Fibroblast of pulmonary artery (primary cell): ENCODE results near the gene ARHGAP15.

ENCODE experiments used
- DNase-seq: peaks from one replicate; pipeline ENCODE4 v3.0.0-alpha.2; 2010; ENCODE audit warnings: low read depth
- H3K4me3 ChIP-seq: replicated peaks from 2 replicates; pipeline ENCODE4 v1.5.1; 2011; ENCODE audit warnings: low read depth, mild to moderate bottlenecking, control low read depth, low read length, moderate library complexity
- TF ChIP-seq, protein P1 (sequence below): IDR thresholded peaks from 2 replicates; pipeline ENCODE4 v1.5.1; 2011; ENCODE audit warnings: mild to moderate bottlenecking, control low read depth, low read length, inconsistent platforms; ENCODE audit errors: missing control alignments

ARHGAP15 gene

DNA sequence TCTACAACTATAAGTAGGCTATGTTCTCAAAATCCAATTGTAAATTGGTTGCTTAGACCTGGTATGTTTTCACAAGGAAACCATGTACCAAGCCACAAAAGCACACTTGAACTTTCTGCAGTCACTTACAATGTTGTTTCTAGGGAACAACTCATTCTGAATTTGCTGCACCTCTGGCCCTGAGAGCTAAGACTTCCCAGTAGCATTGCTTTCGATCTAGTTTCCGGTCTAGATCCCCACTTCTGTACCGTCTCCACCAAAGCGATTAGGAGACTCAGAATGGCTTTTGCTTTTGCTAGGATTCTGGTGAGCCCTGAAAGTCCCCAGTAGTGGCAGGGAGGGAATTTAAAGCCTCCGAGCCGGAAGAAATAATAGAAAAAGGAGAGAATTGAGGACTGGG lies 313.0 kb downstream of the ARHGAP15 start:
- DNase-seq = no peak
- no peak overlapping the region for H3K4me3 ChIP-seq
- TF ChIP-seq, protein P1, sequence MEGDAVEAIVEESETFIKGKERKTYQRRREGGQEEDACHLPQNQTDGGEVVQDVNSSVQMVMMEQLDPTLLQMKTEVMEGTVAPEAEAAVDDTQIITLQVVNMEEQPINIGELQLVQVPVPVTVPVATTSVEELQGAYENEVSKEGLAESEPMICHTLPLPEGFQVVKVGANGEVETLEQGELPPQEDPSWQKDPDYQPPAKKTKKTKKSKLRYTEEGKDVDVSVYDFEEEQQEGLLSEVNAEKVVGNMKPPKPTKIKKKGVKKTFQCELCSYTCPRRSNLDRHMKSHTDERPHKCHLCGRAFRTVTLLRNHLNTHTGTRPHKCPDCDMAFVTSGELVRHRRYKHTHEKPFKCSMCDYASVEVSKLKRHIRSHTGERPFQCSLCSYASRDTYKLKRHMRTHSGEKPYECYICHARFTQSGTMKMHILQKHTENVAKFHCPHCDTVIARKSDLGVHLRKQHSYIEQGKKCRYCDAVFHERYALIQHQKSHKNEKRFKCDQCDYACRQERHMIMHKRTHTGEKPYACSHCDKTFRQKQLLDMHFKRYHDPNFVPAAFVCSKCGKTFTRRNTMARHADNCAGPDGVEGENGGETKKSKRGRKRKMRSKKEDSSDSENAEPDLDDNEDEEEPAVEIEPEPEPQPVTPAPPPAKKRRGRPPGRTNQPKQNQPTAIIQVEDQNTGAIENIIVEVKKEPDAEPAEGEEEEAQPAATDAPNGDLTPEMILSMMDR = no peak

DNA sequence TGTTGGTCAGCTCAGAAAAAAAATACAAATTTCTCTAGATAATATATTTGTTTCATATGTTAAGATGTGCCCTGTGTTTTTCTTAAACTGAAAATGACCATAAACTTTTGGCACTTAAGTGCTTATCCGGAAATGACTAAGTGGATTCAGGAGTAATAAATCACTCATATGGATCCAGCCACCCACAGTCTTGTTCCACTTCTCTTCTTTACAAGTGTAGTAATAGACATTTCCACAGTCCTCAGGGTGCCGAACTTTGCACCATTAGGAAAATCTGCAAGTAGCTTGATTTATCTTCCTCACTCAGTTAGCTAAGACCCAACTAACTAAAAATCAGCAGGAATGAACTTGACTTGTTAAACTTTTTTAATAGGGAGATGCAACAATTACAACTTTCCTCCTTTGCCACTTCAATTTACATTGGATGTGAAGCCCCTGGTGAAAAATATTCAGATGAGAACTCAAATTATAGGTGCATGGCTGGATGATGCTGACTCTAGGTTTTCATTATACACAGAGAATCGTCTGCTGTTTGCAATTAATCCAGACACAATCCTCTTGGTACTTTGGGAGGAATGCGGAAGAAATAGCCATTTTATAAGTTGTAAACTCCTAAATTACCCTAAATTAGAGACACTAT lies 322.5 kb downstream of the ARHGAP15 start:
- TF ChIP-seq, protein P1 = no peak
- peak; percentile 49 for DNase-seq
- no peak overlapping the region for H3K4me3 ChIP-seq

DNA sequence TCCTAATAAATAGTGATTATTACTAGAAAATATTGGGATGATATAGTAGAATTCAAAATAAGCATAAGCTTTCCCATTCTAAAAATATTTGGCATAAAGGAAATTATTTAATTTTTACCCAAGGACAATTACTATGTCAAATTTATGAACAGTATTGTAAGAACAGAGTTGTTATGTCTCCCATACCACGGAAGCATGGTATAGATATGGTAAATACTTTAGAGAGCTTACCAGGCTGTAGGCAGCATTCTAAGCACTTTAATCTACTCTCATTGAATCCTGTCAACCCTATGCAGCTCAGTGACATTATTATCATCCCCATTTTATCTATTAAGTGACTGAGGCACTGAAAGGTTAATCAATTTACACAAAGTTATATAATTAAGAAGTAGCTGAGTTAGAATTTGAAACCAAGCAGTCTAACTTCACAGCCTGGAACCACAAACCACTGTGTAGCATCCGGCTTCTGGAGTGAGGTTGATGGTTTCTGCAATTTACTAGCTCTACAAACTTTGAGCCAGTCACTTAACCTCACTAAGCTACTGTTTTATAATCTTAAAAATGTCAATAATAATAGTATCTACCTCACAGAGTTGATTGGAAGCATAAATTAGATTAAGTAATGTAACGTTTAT lies 323.7 kb downstream of the ARHGAP15 start:
- no peak overlapping the region for H3K4me3 ChIP-seq
- DNase-seq = no peak

DNA sequence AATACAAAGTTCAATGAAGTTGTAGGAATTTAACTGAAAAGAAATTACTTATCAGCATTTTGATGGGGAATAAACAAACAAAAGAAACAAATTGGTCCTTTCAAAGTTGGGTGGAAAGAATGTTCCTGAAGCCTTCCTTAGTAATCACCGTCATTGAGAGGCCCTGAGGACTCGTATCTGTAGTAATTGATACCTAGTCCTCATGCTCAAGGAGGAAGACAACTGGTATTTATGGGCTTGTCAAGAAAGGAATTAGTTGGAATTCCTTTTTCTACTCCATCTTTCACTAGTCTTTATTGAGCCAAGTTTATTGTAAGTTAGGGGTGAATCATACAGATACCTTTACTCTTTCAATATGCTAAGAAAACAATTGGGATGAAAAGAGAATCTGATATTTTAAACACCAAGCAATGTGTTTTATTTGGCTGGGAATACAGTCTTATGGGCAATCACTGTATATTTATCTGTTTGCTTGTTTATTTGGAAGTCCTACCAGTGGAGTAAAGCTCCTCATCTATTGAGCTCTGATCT lies 324.8 kb downstream of the ARHGAP15 start:
- no peak for DNase-seq
- TF ChIP-seq, protein P1 = no peak
- H3K4me3 ChIP-seq = no peak overlapping the region

More for the DNA sequence above, 323.7 kb downstream of the ARHGAP15 start:
- TF ChIP-seq, protein P1 = no peak

DNA sequence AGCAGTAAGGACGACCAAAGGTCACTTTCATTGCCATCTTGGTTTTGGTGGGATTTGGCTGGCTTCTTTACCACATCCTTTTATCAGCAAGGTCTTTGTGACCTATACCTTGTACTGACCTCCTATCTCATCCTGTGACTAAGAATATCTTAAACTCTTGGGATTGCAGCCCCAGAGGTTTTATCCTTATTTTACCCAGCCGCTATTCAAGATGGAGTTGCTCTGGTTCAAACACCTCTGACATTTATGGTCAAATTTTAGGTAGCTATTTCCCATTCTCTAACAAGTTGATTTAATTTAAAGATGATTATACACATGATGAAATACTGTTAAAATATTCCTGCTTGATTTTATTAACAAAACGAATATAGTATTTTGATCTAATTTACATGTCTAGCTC lies 326.1 kb downstream of the ARHGAP15 start:
- TF ChIP-seq, protein P1 = no peak
- DNase-seq = no peak
- no peak overlapping the region for H3K4me3 ChIP-seq

DNA sequence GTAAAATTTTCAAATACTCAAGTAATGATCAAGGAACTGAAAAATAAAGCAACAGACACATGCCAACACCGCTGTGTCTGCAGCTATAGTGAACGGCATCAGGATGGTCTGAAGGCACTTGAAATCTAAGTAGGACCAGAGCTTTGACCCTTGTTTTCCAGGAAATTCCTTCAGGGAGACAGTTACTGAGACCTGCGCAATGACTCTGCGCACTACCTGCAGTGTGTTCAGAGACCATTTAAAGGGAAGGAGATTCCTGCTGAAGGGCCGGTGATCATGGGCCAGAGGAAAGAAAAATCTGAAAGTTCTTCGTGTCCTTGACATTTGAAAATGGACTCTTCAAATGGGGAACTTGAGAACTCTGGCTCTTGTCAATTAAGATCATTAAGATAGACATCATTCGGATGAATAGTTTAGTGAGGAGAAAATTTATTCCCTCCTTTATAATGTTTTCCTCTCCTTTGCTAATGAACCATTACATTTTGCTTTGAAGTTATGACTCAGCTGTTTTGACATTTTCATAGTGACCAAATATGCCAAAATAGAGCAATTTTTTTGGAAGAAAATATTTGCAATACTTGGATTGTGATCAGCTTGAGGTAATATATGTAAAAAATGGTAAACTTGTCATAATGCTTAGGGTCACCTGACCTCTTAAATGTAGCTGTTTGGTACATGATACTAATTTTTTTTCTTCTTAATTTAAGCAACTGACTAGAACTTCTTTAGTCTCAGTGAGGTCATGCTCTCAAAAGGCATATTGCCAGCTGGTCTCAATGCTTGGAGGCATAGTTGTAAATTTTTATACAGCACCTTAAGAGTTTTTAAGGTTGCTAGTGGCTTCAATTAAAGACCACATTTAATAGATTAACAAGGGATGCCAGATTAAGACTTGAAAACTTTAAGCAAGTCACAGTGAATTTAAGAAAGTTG lies 329.3 kb downstream of the ARHGAP15 start:
- TF ChIP-seq, protein P1 = no peak
- peak; percentile 27 for DNase-seq
- H3K4me3 ChIP-seq = no peak overlapping the region
